HG02884 (cell line): ENCODE data around the gene CLINT1.

Experiments
- ATAC-seq: cut with Tn5 transposase; IDR thresholded peaks from one replicate; pipeline ENCODE4 v1.9.1; 2021; ENCODE audit warnings: mild to moderate bottlenecking, moderate library complexity; ENCODE audit not compliant: unreplicated experiment

The CLINT1 gene

DNA sequence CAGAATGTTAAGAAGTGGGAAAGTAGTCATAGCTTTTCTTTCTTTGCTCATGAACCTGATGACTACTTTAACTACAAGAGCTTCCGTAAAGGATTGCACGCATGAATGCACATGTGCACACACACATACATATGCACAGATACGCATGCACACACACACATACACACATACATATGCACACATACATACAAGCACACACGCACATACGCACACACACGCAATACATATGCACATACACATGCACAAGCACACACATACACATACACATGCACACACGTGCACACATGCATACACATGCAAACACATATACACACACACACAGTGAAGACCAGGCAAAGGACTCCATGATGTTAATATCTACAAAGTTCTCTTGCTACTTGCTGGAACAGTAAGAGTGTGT is 92.5 kb downstream of the CLINT1 start:
- ATAC-seq, result no peak

DNA sequence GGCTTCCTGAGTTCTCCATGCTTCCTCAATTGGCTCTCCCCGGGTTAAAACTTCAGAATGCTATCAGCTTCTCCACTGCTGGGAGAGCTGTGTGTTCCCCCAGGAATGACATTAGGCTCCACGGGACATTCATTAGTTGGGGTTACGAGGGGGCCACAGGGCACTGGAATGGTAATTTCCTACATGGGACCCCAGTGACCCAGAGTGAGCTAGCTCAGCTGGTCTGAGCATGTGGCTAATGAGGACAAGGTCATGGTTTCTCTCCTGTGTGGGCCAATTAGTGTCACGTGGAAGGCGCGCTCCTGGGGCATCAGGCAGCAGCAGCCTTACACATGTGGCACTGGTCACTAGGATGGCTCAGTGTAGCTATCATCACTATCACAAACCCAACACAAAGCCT is 94.4 kb downstream of the CLINT1 start:
- no peak for ATAC-seq

DNA sequence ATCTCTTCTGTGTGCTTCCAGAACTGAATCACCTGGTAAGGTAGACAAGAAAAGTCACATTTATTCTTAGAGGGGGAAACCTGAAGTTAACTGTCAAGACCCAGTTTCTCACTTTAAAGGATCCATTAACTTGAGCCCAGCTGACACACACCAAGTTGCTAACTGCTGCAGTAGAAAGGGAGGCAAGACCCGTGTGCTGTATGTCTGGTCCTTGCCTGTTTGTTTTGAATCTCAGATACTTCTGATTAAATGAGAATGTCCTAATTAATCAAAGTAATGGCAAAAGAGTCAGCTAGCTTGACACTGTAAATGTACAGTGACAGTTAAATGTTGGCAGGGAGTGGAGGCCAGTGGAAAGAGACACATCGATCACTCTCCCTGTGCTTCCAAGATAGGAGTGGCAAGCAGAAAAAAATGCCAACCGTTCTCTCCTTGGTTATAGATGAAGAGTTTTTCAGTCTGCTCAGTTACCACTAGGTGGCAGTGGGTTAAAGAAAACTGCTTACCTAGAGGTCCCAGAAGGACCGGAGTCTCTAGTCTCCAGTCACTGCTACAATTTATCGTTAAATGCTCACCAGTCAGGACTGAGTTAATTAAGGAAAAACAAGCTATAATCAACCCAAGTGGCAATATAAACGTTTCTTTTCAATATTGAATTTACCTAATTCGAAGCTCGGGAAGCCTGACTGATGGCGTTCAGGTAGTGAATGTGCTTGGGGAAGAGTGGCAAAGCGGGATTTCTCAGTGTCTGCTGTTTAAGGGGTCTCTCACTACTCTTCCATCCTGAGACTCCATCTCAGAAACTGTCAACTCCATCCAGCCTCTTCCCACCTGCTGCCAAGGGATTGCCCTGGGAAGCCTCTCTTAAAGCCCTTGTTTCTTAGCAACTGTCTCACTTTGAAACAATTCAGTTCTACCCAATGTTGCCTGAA is 97.0 kb downstream of the CLINT1 start:
- ATAC-seq, result no peak

DNA sequence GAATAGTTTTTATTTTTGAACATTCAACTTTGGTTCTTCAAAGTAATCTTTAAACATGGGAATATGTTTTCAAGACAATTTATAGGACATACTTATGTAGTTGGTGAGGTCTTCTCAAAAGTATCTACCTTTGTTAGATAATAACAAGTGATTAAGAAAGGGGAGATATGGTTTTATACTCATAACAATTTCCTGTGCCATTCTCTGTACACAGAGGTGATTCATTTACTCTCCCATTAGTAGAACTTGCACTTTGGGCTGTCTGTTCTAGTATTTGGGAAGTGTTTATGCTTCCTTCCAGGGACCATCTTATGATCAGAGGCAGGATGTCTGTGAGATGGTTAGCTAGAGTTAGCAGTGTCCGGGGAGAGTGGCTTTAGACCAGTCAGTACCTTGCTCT is 100.2 kb downstream of the CLINT1 start:
- ATAC-seq, result no peak

DNA sequence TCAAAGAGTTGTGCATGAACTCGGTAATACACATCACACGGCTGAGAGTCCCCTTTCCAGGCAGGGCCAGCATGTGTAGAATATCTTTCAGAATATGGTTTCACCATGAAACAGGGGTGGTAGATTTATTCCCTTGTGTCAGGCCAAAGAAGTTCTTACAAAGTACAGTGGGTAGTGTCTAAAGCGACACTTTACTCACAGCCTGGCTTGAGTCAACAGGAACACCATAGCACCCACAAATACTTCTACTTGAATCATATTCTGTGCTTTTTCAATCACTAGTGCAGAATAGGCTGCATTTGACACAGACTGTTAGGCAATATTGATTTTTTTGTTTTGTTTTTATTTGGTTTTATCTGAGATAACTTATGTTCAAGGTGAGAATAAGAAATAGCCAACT is 102.8 kb downstream of the CLINT1 start:
- no peak for ATAC-seq

DNA sequence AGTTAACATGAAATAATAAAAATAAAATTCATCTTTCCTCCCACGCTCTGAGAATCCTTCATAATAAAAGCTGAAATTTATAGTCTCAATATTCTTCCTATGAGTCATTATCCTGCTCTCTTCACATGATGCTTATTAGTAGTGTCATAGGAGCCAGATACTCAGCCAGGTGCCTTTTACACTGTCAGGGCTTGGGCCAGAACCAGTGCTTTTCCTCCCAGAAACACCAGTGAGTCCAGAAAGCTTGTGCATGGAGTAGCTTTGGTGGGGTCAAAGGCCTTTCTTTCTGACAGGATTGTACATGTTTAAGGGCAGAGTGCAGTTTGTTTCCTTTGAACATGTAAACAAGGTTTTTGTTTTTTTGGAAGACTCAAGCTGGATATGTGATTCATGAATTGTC is 108.6 kb downstream of the CLINT1 start:
- ATAC-seq, result no peak

DNA sequence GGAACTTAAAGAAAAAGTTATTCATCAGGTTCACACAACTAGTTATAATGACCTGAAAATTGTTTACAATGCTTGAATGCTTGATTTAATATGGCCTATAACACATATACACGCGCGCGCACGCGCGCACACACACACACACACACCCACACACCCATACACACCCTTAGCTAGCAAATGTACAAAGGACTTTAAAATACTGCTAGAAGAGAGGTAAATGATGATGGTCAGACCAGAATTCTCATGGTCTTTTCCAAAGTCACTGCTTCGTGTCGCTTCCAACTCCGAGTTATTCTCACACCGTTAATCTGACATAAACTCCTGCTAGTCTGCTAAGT is 109.5 kb downstream of the CLINT1 start:
- ATAC-seq, result no peak

GRCh38 chr5:157748760-157749461 is 110.0 kb downstream of the CLINT1 start:
- ATAC-seq, result no peak

GRCh38 chr5:157747766-157748700 is 110.9 kb downstream of the CLINT1 start:
- ATAC-seq, result no peak

DNA sequence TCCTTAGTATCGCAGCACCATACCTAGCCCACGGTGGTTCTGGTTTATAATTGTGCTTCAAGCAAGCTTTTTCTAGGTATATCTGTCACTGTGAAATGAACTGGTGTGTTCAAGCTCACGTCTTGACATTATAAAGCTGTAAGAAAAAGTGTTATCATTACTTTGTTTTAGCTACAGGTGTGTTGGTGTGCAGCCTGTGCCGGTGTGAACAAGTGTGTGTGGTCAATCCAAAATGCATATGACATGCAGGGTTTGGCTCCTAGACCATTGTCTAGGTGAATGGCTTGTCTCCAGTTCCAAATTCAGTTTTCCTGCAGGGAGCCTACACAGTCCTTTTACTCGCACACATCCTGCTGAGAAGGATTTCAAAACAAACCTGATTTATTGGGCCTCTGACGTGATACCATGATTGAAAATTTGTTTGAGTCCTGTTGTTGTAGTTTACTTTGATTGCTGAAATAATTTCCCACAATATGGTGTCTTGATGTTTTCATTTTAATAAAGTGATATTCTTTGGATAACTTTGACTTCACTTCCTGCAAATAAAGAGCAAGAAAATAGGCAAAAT is 111.7 kb downstream of the CLINT1 start:
- no peak for ATAC-seq

GRCh38 chr5:157745041-157745456 is 113.9 kb downstream of the CLINT1 start:
- ATAC-seq, result no peak

DNA sequence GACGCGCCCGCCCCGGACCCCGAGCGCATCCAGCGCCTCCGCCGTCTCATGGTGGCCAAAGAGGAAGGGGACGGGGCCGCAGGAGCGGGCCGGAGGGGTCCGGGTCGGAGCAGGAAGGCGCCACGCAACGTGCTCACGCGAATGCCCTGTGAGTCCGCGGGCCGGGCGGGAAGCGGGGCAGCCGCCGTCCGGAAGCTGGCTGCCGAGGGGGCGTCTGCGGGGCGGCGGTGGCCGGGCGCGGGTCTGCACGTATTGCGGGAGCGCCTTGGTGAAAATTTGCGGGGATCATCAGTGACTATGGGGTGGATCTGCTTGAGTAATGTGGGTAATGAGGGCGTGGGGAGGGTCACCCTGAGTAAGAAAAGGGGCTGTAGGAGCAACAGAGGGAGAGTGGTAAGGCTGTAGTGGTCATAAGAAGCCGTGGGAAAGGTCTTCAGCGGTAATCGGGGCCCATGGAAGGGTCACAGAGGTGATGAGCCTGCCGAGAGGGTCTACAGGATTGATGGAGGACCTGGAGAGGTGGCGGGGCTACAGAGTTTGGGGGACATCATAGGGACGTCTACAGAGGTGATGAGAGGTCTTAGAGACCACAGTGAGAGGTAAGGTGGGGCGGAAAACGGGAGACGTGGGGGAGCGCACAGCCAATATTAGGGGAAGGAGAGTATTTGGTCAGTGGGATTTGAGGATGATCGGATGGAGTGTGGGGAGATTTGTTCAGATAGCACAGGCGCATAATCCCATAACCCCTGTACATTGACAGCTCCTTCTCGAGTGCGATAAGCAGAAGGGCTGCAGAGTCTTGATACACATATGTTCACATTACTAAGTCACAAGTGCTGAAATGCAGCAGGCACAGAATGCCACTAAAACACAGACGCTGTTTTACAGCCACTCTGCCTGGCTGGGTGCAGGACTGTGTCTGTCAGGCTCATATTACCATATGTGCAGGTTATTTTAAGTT is 114.6 kb downstream of the CLINT1 start:
- ATAC-seq, result peak; percentile 15

- ATAC-seq, result peak; percentile 83
Observed at GRCh38 chr5:157743163-157744050, 115.5 kb downstream of the CLINT1 start, which contains the start of gene LSM11. Gene LSM11, plus strand, starts transcription at chr5:157743712. Its CDS starts 39 bp downstream, at chr5:157743751.

- ATAC-seq, result no peak
Observed at GRCh38 chr5:157741131-157741530, 117.8 kb downstream of the CLINT1 start.

- ATAC-seq, result no peak
Observed at GRCh38 chr5:157740229-157740610, 118.7 kb downstream of the CLINT1 start.

- ATAC-seq, result no peak
Observed at GRCh38 chr5:157739388-157740228, 119.3 kb downstream of the CLINT1 start.

- ATAC-seq, result no peak
Observed at GRCh38 chr5:157735991-157736390, 123.0 kb downstream of the CLINT1 start.
